Measurements from ENCODE around the gene SNUPN.
A peak's percentile ranks its signal among the peaks of the same experiment; 100 is the strongest.

- TF ChIP-seq CTCF (IDR thresholded peaks at IDR 0.05) = peak in 2 of 4 experiments; percentile 5 to 11
- TF ChIP-seq POLR2A (IDR thresholded peaks at IDR 0.05) = peak; percentile 96 to 97
Observed at GRCh38 chr15:75639709-75640482, 14.4 kb upstream of the SNUPN start, which contains the start of gene IMP3.

Data from uterus (tissue), 2 donors.